B cell (primary cell): Measurements from ENCODE around the gene RGS17. TPM values are rescaled to one million over a fixed set of nuclear protein-coding genes. Genes with fewer than 3 reads are reported as not detected.
"Not testable (repeated sequence)": the region's sequence is repeated elsewhere in the genome, so short reads cannot be mapped to it uniquely, and the experiment has no call there.

ENCODE experiments used
- ATAC-seq: fragments of 200-7000 bp; cut with Tn5 transposase; one replicate; pipeline ENCODE4 v1.10.0; 2021; ENCODE audit warnings: low read depth, mild to moderate bottlenecking, moderate number of reproducible peaks, moderate library complexity
- CTCF ChIA-PET: fragments of 350-600 bp; sonication (Branson Sonifier 250); formaldehyde crosslinking; loops from one replicate; lab custom pipeline; 2021; ENCODE audit warnings: antibody characterized with exemption, inconsistent platforms; lab: Charles Lee
- POLR2A ChIA-PET: fragments of 350-600 bp; sonication (Branson Sonifier 250); formaldehyde crosslinking; loops from one replicate; lab custom pipeline; 2021; ENCODE audit warnings: antibody characterized with exemption; lab: Charles Lee
- DNase-seq: peaks from one replicate; pipeline ENCODE4 v3.0.0; 2013
- H2AFZ ChIP-seq: 2 replicates; pipeline ENCODE4 v1.6.1; 2012; ENCODE audit warnings: mild to moderate bottlenecking, low read depth, low read length; ENCODE audit not compliant: insufficient read depth, poor library complexity, severe bottlenecking
- H3K27ac ChIP-seq, 2 donors: 1 replicate in 1 of 2; 2 replicates in 1 of 2; pipeline ENCODE4 v1.5.1; 2012 to 2013; ENCODE audit warnings: low read length in 2 of 2, mild to moderate bottlenecking in 2 of 2, moderate library complexity in 1 of 2
- H3K27me3 ChIP-seq, 4 experiments: fragments of 200-600 bp in 1 of 4; sonication (generic) in 1 of 4; replicated peaks in 1 of 4; 1 replicate in 2 of 4; 2 replicates in 2 of 4; pipeline versions ENCODE4 v1.6.1 to v1.7.0; 2013 to 2016; ENCODE audit warnings: low read length in 3 of 4, mild to moderate bottlenecking in 2 of 4, mixed read lengths in 1 of 4, moderate library complexity in 1 of 4; ENCODE audit not compliant: insufficient read depth in 4 of 4, control insufficient read depth in 3 of 4; ENCODE audit errors: control extremely low read depth in 1 of 4
- H3K36me3 ChIP-seq, 2 experiments: replicated peaks in 1 of 2; 1 replicate in 1 of 2; 2 replicates in 1 of 2; pipeline versions ENCODE4 v1.6.1 to v1.7.1; 2013; ENCODE audit warnings: low read length in 1 of 2; ENCODE audit not compliant: insufficient read depth in 2 of 2, control insufficient read depth in 1 of 2; ENCODE audit errors: control extremely low read depth in 1 of 2, extremely low read depth in 1 of 2
- H3K4me1 ChIP-seq, 2 donors: fragments of 200-600 bp in 1 of 2; sonication (generic) in 1 of 2; 1 replicate in 1 of 2; 2 replicates in 1 of 2; pipeline versions ENCODE4 v1.5.1 to v1.6.1; 2013 to 2017; ENCODE audit warnings: low read length in 2 of 2; ENCODE audit not compliant: control insufficient read depth in 2 of 2, insufficient read depth in 2 of 2
- H3K4me2 ChIP-seq: replicated peaks from 2 replicates; pipeline ENCODE3; 2012; ENCODE audit warnings: mild to moderate bottlenecking, low read depth, low read length; ENCODE audit not compliant: poor library complexity, severe bottlenecking
- H3K4me3 ChIP-seq, 5 experiments: fragments of 200-600 bp in 1 of 5; sonication (generic) in 1 of 5; 1 replicate in 3 of 5; 2 replicates in 2 of 5; pipeline versions ENCODE4 v1.5.1 to v1.7.0; 2011 to 2016; ENCODE audit warnings: low read length in 4 of 5, mild to moderate bottlenecking in 4 of 5, low read depth in 2 of 5, control low read depth in 1 of 5, moderate library complexity in 1 of 5; ENCODE audit not compliant: insufficient read depth in 1 of 5; ENCODE audit errors: control extremely low read depth in 1 of 5, extremely low read depth in 1 of 5
- H3K79me2 ChIP-seq: fragments of 200-600 bp; sonication (generic); one replicate; pipeline ENCODE4 v1.6.0; 2016; ENCODE audit warnings: low read length; ENCODE audit not compliant: control insufficient read depth, insufficient read depth
- H3K9ac ChIP-seq: fragments of 200-600 bp; sonication (generic); 2 replicates; pipeline ENCODE4 v1.6.1; 2017; ENCODE audit warnings: mild to moderate bottlenecking, low read length, moderate library complexity
- H3K9me3 ChIP-seq, 3 donors: one replicate each; pipeline versions ENCODE4 v1.6.1 to v1.7.1; 2013; ENCODE audit warnings: low read length in 2 of 3; ENCODE audit not compliant: control insufficient read depth in 2 of 3, insufficient read depth in 1 of 3; ENCODE audit errors: control extremely low read depth in 1 of 3
- H4K20me1 ChIP-seq: 2 replicates; pipeline ENCODE4 v1.6.0; 2012; ENCODE audit warnings: mild to moderate bottlenecking, low read length; ENCODE audit not compliant: insufficient read depth, control insufficient read depth, poor library complexity, severe bottlenecking
- H3K27ac Mint-ChIP-seq: one replicate; pipeline ENCODE4 v1.8.0; 2021; ENCODE audit warnings: mixed read lengths
- H3K27me3 Mint-ChIP-seq: one replicate; pipeline ENCODE4 v1.8.0; 2021; ENCODE audit warnings: mixed read lengths
- H3K4me1 Mint-ChIP-seq: one replicate; pipeline ENCODE4 v1.8.0; 2021; ENCODE audit warnings: mixed read lengths
- H3K4me3 Mint-ChIP-seq: one replicate; pipeline ENCODE4 v1.8.0; 2021; ENCODE audit warnings: mixed read lengths
- H3K9me3 Mint-ChIP-seq: one replicate; pipeline ENCODE4 v1.8.0; 2022; ENCODE audit warnings: mixed read lengths; ENCODE audit not compliant: insufficient read depth
- CTCF ChIP-seq: fragments of 200-600 bp; IDR thresholded peaks from one replicate; pipeline ENCODE4 v1.8.0; 2022; ENCODE audit warnings: antibody characterized with exemption, mild to moderate bottlenecking
- EZH2 ChIP-seq: IDR thresholded peaks from 2 replicates; pipeline ENCODE4 v1.6.1; 2012; ENCODE audit warnings: borderline replicate concordance, low read depth, mild to moderate bottlenecking, moderate library complexity, low read length; ENCODE audit not compliant: insufficient read depth, poor library complexity, severe bottlenecking
- WGBS: methylation state at CpG from one replicate; pipeline ENCODE4 v1.1.5; 2013; ENCODE audit warnings: missing lambda C conversion rate; ENCODE audit not compliant: insufficient coverage; 5-methylcytosine and 5-hydroxymethylcytosine counted together
- intact Hi-C: fragments of 100-400 bp; cut with micrococcal nuclease; formaldehyde crosslinking; loops from one replicate; pipeline ENCODE4 v1.10.0; 2022
- polyA plus RNA-seq: library from polyadenylated mRNA; depleted of rRNA; stranded (reverse); fragments of >200 nt; gene quantifications from 2 replicates; pipeline ENCODE4 v1.2.3, GENCODE V29; 2012
- total RNA-seq, 2 donors: library from RNA; stranded (reverse); fragments of 120-200 nt in 1 of 2; gene quantifications; 1 replicate in 1 of 2; 2 replicates in 1 of 2; pipeline versions ENCODE4 v1.2.3 to v1.2.4, GENCODE V29; 2013 to 2022

The RGS17 gene
- total and polyA plus RNA-seq, 2 donors (not counting 1 experiment from before 2014, with no cell fraction given) = not detected

GRCh38 chr6:152986978-152987377 is 144.1 kb downstream of the RGS17 start:
- Mint-ChIP-seq H3K27me3 (no peaks in the 10 kb centered on the region), H3K4me1 (peaks cover 21% of the 10 kb centered on the region), H3K9me3 (no peaks in the 10 kb centered on the region), H3K4me3 (no peak overlapping the region), H3K27ac (no peak overlapping the region)
- Histone ChIP-seq H3K9me3 (no peaks in the 10 kb centered on the region), H3K27ac (peak overlapping the region in 1 of 2 donors; percentile 59), H3K4me2 (no peak overlapping the region), H3K4me3 (no peak overlapping the region), H3K9ac (no peak overlapping the region), H2AFZ (no peak overlapping the region), H4K20me1 (peaks cover 10% of the 10 kb centered on the region), H3K36me3 (peaks cover 3 to 11% of the 10 kb centered on the region in 2 experiments), H3K79me2 (peaks cover 47% of the 10 kb centered on the region), H3K4me1 (peaks cover 19 to 21% of the 10 kb centered on the region in 2 donors), H3K27me3 (no peaks in the 10 kb centered on the region)
- no peak for ATAC-seq
- WGBS = no CpG with 5 or more reads among the region's 2 CpGs
- DNase-seq = no peak
- intact Hi-C loops = no loop called here
- TF ChIP-seq CTCF (no peak), EZH2 (no peak)
- ChIA-PET CTCF (interaction anchor here (1.6 kb wide), 1 partner anchor 9 kb away, joined by 3 read pairs; no protein-coding TSS in a partner anchor), POLR2A (no interaction called here)

GRCh38 chr6:152985300-152985699 is 145.8 kb downstream of the RGS17 start:
- Mint-ChIP-seq H3K4me3 (peak overlapping the region; percentile 26), H3K27ac (peak overlapping the region; percentile 50), H3K4me1 (peaks cover 33% of the 10 kb centered on the region)
- DNase-seq, H3K4me2 ChIP-seq, H3K9me3 Mint-ChIP-seq, H3K36me3 ChIP-seq, ATAC-seq, H3K9me3 ChIP-seq, H3K27me3 Mint-ChIP-seq, H3K27ac ChIP-seq, H3K9ac ChIP-seq, H3K27me3 ChIP-seq, POLR2A ChIA-PET, H3K4me3 ChIP-seq, intact Hi-C loops: not testable (repeated sequence)
- Histone ChIP-seq H3K4me1 (peaks cover 22 to 32% of the 10 kb centered on the region in 2 donors), H3K79me2 (peaks cover 59% of the 10 kb centered on the region), H4K20me1 (peaks cover 22% of the 10 kb centered on the region), H2AFZ (peak overlapping the region; percentile 84)
- CTCF ChIA-PET = interaction anchor here (0.7 to 1.8 kb wide), 2 partner anchors 15 to 39 kb away, joined by 4 read pairs; no protein-coding TSS in a partner anchor
- WGBS = 78% methylated on average over 6 of the region's 11 CpGs
